Glutamatergic neuron (in vitro differentiated cells): ENCODE results near the gene INAFM2. TPM values are rescaled to one million over a fixed set of nuclear protein-coding genes. Genes with fewer than 3 reads are reported as not detected.
A peak's percentile ranks its signal among the peaks of the same experiment; 100 is the strongest.

Experiments used
- DNase-seq: peaks from one replicate; pipeline ENCODE4 v3.0.0; 2022
- H3K27ac Mint-ChIP-seq: one replicate; pipeline ENCODE4 v1.8.0; 2020; ENCODE audit warnings: mild to moderate bottlenecking, mixed read lengths, inconsistent platforms; ENCODE audit not compliant: unreplicated experiment
- H3K27me3 Mint-ChIP-seq: one replicate; pipeline ENCODE4 v1.8.0; 2020; ENCODE audit warnings: mild to moderate bottlenecking, moderate library complexity, mixed read lengths, inconsistent platforms; ENCODE audit not compliant: unreplicated experiment
- H3K36me3 Mint-ChIP-seq: one replicate; pipeline ENCODE4 v1.8.0; 2020; ENCODE audit warnings: mild to moderate bottlenecking, mixed read lengths, inconsistent platforms; ENCODE audit not compliant: unreplicated experiment
- H3K4me1 Mint-ChIP-seq: one replicate; pipeline ENCODE4 v1.8.0; 2020; ENCODE audit warnings: mild to moderate bottlenecking, low read depth, mixed read lengths, inconsistent platforms; ENCODE audit not compliant: unreplicated experiment
- H3K4me3 Mint-ChIP-seq: one replicate; pipeline ENCODE4 v1.8.0; 2020; ENCODE audit warnings: mild to moderate bottlenecking, mixed read lengths, inconsistent platforms; ENCODE audit not compliant: unreplicated experiment
- H3K9me3 Mint-ChIP-seq: one replicate; pipeline ENCODE4 v1.8.0; 2020; ENCODE audit warnings: mild to moderate bottlenecking, moderate library complexity, mixed read lengths, inconsistent platforms; ENCODE audit not compliant: unreplicated experiment
- CTCF ChIP-seq: fragments of 200-600 bp; sonication (generic); IDR thresholded peaks from one replicate; pipeline ENCODE4 v1.5.0; 2021; ENCODE audit not compliant: partially characterized antibody, unreplicated experiment
- total RNA-seq: library from RNA; stranded (reverse); fragmentation: NEBNext Ultra II Directional; extraction: Animal tissue kit (Norgen Biotek cat#: 25700); gene quantifications from one replicate; pipeline ENCODE4 v1.2.1, GENCODE V29; 2021; ENCODE audit not compliant: unreplicated experiment

The INAFM2 gene
- total RNA-seq, 1 donor from 2014 or later, result 15.9 TPM

DNA sequence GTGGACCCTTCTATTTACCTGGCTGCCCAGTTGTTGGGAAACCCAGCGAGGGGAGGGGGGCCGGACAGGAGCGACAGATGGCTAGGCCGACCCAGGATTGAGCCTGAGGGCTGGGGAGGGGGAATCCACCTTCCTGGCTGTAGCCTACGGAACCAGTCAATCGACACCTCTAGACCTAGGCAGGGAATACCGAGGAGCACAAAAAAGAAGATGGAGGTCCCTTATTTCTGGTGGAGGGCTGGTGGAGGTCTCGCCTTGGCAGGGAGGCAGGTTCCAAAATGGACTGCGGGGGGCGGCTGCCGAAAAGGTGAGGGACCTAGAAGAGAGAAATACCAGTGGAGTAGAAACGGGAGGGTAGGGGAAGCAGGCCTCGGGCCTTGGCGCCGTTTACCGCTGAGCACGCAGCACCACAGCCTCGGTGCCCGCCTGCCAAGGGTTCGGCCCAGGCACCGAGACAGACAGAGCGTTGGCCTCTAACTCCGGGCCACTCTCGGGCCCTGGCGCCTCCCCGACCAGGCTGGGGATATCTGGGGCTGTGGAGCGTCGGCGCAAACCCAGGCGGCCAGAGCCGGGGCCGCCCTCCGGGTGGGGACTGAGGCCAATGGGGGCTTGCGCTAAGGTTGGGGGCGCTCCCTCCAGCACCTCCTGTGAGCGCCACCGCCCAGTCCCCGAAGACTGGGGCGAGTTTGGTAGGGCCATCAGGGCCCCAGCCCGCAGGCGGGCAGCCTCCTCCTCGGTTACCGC is 42.3 kb upstream of the INAFM2 start:
- Mint-ChIP-seq H3K9me3 (no peaks in the 10 kb centered on the region), H3K27me3 (peaks cover 22% of the 10 kb centered on the region), H3K27ac (no peak overlapping the region), H3K4me1 (peaks cover 2% of the 10 kb centered on the region), H3K36me3 (no peaks in the 10 kb centered on the region), H3K4me3 (peak overlapping the region; percentile 55)
- DNase-seq, result no peak
- no peak for TF ChIP-seq CTCF

DNA sequence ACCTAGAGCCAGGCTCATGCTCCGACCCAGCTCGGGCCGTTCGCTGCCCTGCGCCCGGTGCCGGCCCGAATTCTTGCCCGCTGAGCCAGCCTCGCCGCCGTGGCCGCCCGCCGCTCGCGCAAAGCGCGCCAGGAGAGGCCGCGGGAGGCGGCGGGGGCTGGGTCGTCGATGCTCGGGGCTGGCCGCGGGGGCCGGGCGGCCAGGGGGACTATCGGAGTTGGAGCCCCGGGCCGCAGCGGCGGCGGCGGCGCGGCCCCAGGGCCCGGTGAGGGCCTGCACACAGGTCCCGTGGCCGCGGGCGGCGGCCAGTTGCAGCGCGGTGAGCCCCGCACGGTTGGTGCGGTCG is 41.7 kb upstream of the INAFM2 start:
- H3K27me3 Mint-ChIP-seq, result peaks cover 22% of the 10 kb centered on the region
- no peaks in the 10 kb centered on the region for H3K9me3 Mint-ChIP-seq
- DNase-seq, result no peak
- TF ChIP-seq CTCF, result no peak
- H3K36me3 Mint-ChIP-seq, result no peaks in the 10 kb centered on the region
- no peaks in the 10 kb centered on the region for H3K4me1 Mint-ChIP-seq
- no peak overlapping the region for H3K27ac Mint-ChIP-seq
- no peak overlapping the region for H3K4me3 Mint-ChIP-seq

GRCh38 chr15:40282147-40282868 is 41.2 kb upstream of the INAFM2 start:
- Mint-ChIP-seq H3K9me3 (no peaks in the 10 kb centered on the region), H3K36me3 (no peaks in the 10 kb centered on the region), H3K27ac (no peak overlapping the region), H3K27me3 (peaks cover 22% of the 10 kb centered on the region), H3K4me1 (no peaks in the 10 kb centered on the region), H3K4me3 (no peak overlapping the region)
- peak; percentile 40 for TF ChIP-seq CTCF
- DNase-seq, result peak; percentile 79

GRCh38 chr15:40282869-40283614 is 40.5 kb upstream of the INAFM2 start, which contains the start of gene ANKRD63:
Gene ANKRD63 (minus strand): TSS chr15:40283064. CDS start chr15:40282586, 478 bp downstream.
- Mint-ChIP-seq H3K4me3 (no peak within 1 kb of the TSS), H3K27ac (no peak within 1 kb of the TSS), H3K36me3 (no peaks in the 10 kb centered on the region), H3K4me1 (no peaks in the 10 kb centered on the region), H3K27me3 (peaks cover 22% of the 10 kb centered on the region), H3K9me3 (no peaks in the 10 kb centered on the region)
- TF ChIP-seq CTCF, result no peak
- DNase-seq, result no peak
